HG02943 (cell line): ENCODE data around the gene ALDH3B2.

Source experiments
- ATAC-seq: cut with Tn5 transposase; IDR thresholded peaks from one replicate; pipeline ENCODE4 v1.9.1; 2021; ENCODE audit warnings: mild to moderate bottlenecking, low read depth, moderate library complexity; ENCODE audit not compliant: unreplicated experiment

ALDH3B2 gene

GRCh38 chr11:67617243-67617953 lies 57.0 kb downstream of the ALDH3B2 start:
- ATAC-seq, result no peak

- ATAC-seq, result no peak
Observed at GRCh38 chr11:67616431-67617242, 57.8 kb downstream of the ALDH3B2 start.

DNA sequence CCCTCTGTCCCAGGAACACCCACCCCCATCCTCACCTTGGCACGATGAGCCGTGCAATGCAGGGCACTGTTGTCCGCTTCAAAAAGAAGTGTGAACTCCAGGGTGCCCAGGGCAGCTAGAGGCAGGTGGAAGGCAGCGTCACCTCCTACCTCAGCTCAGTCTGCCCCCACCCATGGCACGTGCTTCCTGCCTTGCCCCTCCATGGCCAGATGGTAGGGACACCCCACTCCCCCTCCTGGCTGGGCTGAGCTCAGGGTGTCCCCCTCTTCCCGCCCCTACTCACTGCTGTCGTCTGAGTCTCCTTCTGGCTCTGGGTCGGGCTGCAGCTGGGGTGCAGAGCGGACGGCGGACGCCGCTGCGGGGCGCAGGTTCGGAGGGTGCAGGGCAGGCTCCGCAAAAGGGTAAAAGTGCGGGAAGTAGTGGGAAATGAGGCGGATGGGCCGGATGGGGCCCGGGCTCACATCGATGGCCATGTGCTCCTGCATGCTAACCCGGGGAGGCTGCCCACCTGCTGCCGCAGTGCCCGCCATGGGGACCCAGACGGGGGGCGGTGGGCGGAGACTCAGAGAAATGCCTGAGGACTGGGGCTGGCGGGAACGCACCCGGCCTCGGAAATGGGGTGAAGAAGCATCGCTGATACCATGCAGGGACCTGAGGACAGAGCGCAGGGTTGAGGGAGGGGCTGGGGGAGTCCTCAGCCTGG lies 58.5 kb downstream of the ALDH3B2 start:
- no peak for ATAC-seq

DNA sequence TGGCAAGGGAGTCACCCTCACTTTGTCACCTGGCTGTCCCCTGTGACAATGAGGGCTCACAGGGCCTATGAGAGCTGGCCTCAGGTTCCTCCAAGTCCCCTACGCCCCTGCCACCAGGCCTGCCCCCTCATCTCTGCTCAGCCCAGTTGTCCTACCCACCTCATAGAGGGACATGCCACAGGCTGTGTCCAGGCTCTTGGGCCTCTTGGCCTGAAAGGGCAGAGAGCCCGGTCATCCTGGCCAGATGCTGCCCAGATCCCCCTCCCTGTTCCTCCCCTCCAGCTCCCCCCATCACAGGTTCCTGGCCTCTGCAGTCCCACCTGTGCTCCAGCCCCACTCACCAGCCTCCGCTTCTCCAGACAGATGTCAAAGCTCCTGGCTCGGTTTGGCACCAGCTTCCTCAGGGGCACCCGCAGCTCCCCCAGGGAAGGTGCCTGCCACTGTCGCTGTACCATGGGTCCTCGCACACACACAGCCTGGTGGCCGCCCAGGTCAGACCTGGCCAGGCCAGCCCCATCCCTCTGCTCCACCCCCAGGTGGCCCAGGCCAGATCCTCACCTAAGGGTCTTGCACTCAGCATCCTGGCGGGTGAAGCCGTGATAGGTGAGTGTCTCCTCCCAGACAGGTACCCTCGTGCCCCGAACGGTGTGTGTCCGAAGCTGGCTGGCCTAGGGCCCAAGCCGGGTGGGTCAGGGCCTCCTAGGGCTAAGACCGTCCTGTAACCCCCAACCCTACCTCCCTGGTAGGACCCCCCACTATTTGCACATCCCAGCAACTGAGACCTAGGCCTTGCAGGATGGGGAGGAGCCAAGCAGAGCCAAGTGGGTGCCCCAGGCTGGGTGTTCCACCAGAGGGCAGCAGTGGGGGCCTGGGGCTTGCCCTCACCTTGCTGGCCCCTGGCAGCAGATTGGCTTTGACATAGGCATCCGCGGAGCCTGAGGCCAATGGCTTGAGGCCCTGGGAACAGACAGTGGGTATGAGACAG lies 59.4 kb downstream of the ALDH3B2 start:
- ATAC-seq, result peak; percentile 6

- ATAC-seq, result peak; percentile 78
Observed at GRCh38 chr11:67613960-67614715, 60.3 kb downstream of the ALDH3B2 start.

DNA sequence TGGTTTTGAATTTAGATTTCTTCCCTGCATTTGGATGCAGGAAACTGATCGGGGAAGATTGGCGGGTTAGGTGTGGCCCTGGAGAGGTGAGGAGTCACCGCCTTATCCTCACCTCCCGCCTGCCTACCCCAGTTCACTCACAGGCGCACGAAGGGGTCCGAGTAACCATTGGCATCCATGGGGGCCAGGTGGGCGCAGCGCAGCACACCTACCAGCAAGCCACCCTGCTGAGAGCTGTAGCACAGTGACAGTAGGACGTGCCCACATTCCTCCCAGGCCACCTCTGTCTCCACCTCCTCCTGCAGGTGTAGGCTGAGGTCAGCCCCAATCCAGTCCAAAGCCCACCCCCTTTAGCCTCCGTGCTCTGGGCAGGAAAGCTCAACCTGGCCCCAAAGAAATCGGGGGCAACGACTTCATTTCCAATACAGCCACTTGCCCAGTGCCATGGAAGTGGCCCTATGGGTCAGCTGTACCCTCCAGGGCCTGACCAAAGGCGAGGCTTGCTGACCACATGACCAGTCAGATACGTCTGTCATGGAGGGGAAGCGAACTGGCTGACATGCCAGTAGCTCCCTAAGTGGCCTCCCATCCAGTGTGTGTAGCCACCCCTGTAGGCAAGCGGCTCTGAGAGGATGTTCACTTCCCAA lies 61.0 kb downstream of the ALDH3B2 start:
- ATAC-seq, result no peak

DNA sequence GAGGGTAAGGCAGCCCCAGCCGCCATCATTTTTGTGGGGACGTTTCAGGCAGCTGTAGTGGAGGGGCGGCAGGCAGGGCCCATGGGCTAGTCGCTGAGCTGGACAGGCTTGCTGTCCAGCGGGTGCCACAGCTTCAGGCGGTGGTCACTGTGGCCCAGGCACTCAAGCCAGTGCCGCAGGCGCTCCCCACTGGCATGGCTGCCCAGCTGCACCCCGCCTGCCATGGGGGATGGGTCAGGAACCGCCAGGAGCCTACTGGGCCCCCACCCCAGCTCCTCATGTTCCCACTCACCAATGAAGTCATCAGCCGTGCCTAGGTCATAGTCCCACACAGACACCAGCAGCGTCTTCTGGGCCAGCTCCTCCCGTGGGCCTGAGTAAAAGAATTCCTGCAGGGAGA lies 61.7 kb downstream of the ALDH3B2 start:
- ATAC-seq, result no peak
